RWPE2 (cell line): Measurements from ENCODE around the gene ZNF587.
"Not testable (repeated sequence)": the region's sequence is repeated elsewhere in the genome, so short reads cannot be mapped to it uniquely, and the experiment has no call there.

ENCODE experiments used
- ATAC-seq: fragments of 200-7000 bp; cut with Tn5 transposase; 3 replicates; pipeline ENCODE4 v1.9.1; 2021; ENCODE audit warnings: low read depth
- DNase-seq: peaks from one replicate; pipeline ENCODE4 v3.0.0-alpha.2; 2020; ENCODE audit warnings: low spot score
- H3K27ac ChIP-seq: fragments of 450-650 bp; 2 replicates; pipeline ENCODE4 v1.5.1; 2017; ENCODE audit warnings: mild to moderate bottlenecking; ENCODE audit not compliant: poor library complexity, severe bottlenecking
- H3K27me3 ChIP-seq: fragments of 250-450 bp; sonication (Bioruptor Pico); 2 replicates; pipeline ENCODE4 v1.5.1; 2021; ENCODE audit warnings: mild to moderate bottlenecking, moderate library complexity; ENCODE audit not compliant: insufficient read depth, poor library complexity, severe bottlenecking
- H3K36me3 ChIP-seq: fragments of 250-450 bp; sonication (Bioruptor Pico); 2 replicates; pipeline ENCODE4 v1.5.1; 2020; ENCODE audit warnings: low read depth, mild to moderate bottlenecking, moderate library complexity
- H3K4me1 ChIP-seq: fragments of 250-450 bp; sonication (Bioruptor Pico); 2 replicates; pipeline ENCODE4 v1.5.1; 2021; ENCODE audit warnings: mild to moderate bottlenecking, moderate library complexity; ENCODE audit not compliant: insufficient read depth, poor library complexity, severe bottlenecking
- H3K4me3 ChIP-seq: fragments of 250-450 bp; sonication (Bioruptor Pico); 2 replicates; pipeline ENCODE4 v1.5.1; 2021; ENCODE audit warnings: mild to moderate bottlenecking, moderate library complexity; ENCODE audit not compliant: severe bottlenecking
- H3K9me3 ChIP-seq: fragments of 250-450 bp; sonication (Bioruptor Pico); 2 replicates; pipeline ENCODE4 v1.5.1; 2021; ENCODE audit warnings: mild to moderate bottlenecking, moderate library complexity; ENCODE audit not compliant: severe bottlenecking
- TF ChIP-seq, protein P1 (sequence below): fragments of 450-650 bp; IDR thresholded peaks from one replicate; pipeline ENCODE4 v1.5.1; 2017; ENCODE audit warnings: mild to moderate bottlenecking, moderate library complexity; ENCODE audit not compliant: poor library complexity, severe bottlenecking

Gene ZNF587

GRCh38 chr19:57886046-57886445 is 36.4 kb downstream of the ZNF587 start:
- ATAC-seq, result no peak
- TF ChIP-seq, protein P1, sequence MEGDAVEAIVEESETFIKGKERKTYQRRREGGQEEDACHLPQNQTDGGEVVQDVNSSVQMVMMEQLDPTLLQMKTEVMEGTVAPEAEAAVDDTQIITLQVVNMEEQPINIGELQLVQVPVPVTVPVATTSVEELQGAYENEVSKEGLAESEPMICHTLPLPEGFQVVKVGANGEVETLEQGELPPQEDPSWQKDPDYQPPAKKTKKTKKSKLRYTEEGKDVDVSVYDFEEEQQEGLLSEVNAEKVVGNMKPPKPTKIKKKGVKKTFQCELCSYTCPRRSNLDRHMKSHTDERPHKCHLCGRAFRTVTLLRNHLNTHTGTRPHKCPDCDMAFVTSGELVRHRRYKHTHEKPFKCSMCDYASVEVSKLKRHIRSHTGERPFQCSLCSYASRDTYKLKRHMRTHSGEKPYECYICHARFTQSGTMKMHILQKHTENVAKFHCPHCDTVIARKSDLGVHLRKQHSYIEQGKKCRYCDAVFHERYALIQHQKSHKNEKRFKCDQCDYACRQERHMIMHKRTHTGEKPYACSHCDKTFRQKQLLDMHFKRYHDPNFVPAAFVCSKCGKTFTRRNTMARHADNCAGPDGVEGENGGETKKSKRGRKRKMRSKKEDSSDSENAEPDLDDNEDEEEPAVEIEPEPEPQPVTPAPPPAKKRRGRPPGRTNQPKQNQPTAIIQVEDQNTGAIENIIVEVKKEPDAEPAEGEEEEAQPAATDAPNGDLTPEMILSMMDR, result no peak
- Histone ChIP-seq H3K4me3 (no peak overlapping the region), H3K27me3 (no peaks in the 10 kb centered on the region), H3K27ac (no peak overlapping the region), H3K36me3 (peaks cover 29% of the 10 kb centered on the region), H3K9me3 (peaks cover 3% of the 10 kb centered on the region), H3K4me1 (peaks cover 7% of the 10 kb centered on the region)
- DNase-seq, result no peak

GRCh38 chr19:57887195-57887941 is 37.7 kb downstream of the ZNF587 start:
- no peak for ATAC-seq
- Histone ChIP-seq H3K27me3 (no peaks in the 10 kb centered on the region), H3K4me1 (peaks cover 7% of the 10 kb centered on the region), H3K4me3 (peak overlapping the region; percentile 48), H3K36me3 (peaks cover 29% of the 10 kb centered on the region), H3K9me3 (peaks cover 3% of the 10 kb centered on the region), H3K27ac (no peak overlapping the region)
- TF ChIP-seq, protein P1, result no peak
- no peak for DNase-seq

DNA sequence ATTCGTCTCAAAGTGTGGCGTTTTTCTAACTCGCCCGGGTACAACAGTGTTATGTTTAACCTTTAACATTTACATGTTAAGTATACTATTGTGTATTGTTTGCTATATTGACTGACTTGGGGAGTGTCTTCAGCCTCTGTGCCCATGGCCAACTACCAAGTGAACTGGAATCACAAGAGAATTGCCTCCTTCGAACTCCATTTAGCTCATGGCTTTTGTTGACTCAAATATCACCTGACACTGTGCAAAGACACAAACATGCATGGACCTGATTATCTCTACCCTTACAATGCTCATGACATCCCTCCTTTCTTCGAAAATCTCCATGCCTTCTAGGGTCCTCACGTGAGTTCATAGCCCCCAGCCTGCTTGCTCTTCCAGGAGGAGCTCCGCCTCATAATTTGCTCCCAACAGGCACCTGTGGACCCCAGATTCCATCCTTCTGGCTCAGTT is 38.5 kb downstream of the ZNF587 start:
- TF ChIP-seq, protein P1, result no peak
- DNase-seq (no peak), ATAC-seq (peak; percentile 11; the same call in 1 of the 3 replicates)
- peaks cover 7% of the 10 kb centered on the region for H3K4me1 ChIP-seq
- H3K9me3 ChIP-seq, result peaks cover 3% of the 10 kb centered on the region
- peaks cover 23% of the 10 kb centered on the region; the same call in 1 of the 2 replicates for H3K36me3 ChIP-seq
- peak overlapping the region; percentile 48 for H3K4me3 ChIP-seq
- no peaks in the 10 kb centered on the region for H3K27me3 ChIP-seq
- peak overlapping the region; percentile 10 for H3K27ac ChIP-seq

- Histone ChIP-seq H3K9me3 (peaks cover 3% of the 10 kb centered on the region), H3K4me1 (peaks cover 7% of the 10 kb centered on the region), H3K36me3 (peaks cover 23% of the 10 kb centered on the region; the same call in 1 of the 2 replicates), H3K4me3 (peak within 1 kb of the TSS; percentile 48), H3K27me3 (no peaks in the 10 kb centered on the region), H3K27ac (peak within 1 kb of the TSS; percentile 10)
- ATAC-seq (peak; percentile 91), DNase-seq (peak; percentile 66)
- TF ChIP-seq, protein P1, result peak; percentile 29
Measured at GRCh38 chr19:57888560-57889231, 39.0 kb downstream of the ZNF587 start, which contains the start of gene ZNF814. Gene ZNF814, minus strand, starts transcription at chr19:57889037. Its CDS starts 235 bp downstream, at chr19:57888802.

GRCh38 chr19:57890706-57891105 is 41.0 kb downstream of the ZNF587 start:
- H3K27me3 ChIP-seq, H3K27ac ChIP-seq, H3K4me1 ChIP-seq, H3K4me3 ChIP-seq, DNase-seq, H3K9me3 ChIP-seq, ATAC-seq: not testable (repeated sequence)
- H3K36me3 ChIP-seq, result peaks cover 11% of the 10 kb centered on the region; the same call in 1 of the 2 replicates
